HepG2 (cell line): ENCODE results near the gene LCP2. TPM values are rescaled to one million over a fixed set of nuclear protein-coding genes. Genes with fewer than 3 reads are reported as not detected.

Experiments used
- ATAC-seq: fragments of 200-7000 bp; cut with Tn5 transposase; 3 replicates; pipeline ENCODE4 v1.9.1; 2020; ENCODE audit warnings: mild to moderate bottlenecking, moderate library complexity
- BruUV-seq: library from RNA; stranded (reverse); fragments of 400-500 nt; replicated peaks from 2 replicates; lab custom pipeline; 2021; lab: Mats Ljungman, UMichigan
- CTCF ChIA-PET: fragments of 300-600 bp; formaldehyde crosslinking; extraction: SDS; loops from one replicate; lab custom pipeline; 2021; ENCODE audit warnings: low total read pairs, inconsistent platforms, low intra/inter-chr PET ratio; lab: Yijun Ruan, JAX
- POLR2A ChIA-PET: fragments of 350-600 bp; sonication (Branson Sonifier 250); formaldehyde crosslinking; loops from one replicate; lab custom pipeline; 2020; ENCODE audit warnings: antibody characterized with exemption, inconsistent platforms; lab: Yijun Ruan, JAX
- DNase-seq: peaks from one replicate; pipeline ENCODE4 v3.0.0-alpha.2; 2015; ENCODE audit warnings: low spot score
- FAIRE-seq: peaks from 3 replicates; lab custom pipeline; 2011; peaks lifted over from hg19 to GRCh38; lab: Jason Lieb, UNC
- H2AFZ ChIP-seq: one replicate; pipeline ENCODE4 v1.6.1; 2011; ENCODE audit warnings: low read length, inconsistent platforms
- H3K27ac ChIP-seq: fragments of 300-600 bp; 3 replicates; pipeline ENCODE4 v1.8.0; 2011; ENCODE audit warnings: mixed run types, mild to moderate bottlenecking, mixed read lengths, low read length, inconsistent platforms; ENCODE audit not compliant: insufficient read depth; ENCODE audit errors: extremely low read length
- H3K27me3 ChIP-seq, 2 experiments: fragments of 200-600 bp in 1 of 2; 2 replicates in 1 of 2; 3 replicates in 1 of 2; pipeline versions ENCODE4 v1.6.0 to v1.8.0; 2011; ENCODE audit warnings: low read length in 2 of 2, mild to moderate bottlenecking in 2 of 2, moderate library complexity in 2 of 2, inconsistent platforms in 1 of 2; ENCODE audit not compliant: insufficient read depth in 2 of 2, control insufficient read depth in 1 of 2
- H3K36me3 ChIP-seq, 2 experiments: fragments of 200-600 bp in 1 of 2; replicated peaks in 1 of 2; 2 replicates in 1 of 2; 3 replicates in 1 of 2; pipeline versions ENCODE4 v1.5.1 to v1.8.0; 2011; ENCODE audit warnings: low read length in 2 of 2, inconsistent platforms in 1 of 2; ENCODE audit not compliant: insufficient read depth in 2 of 2, control insufficient read depth in 1 of 2
- H3K4me1 ChIP-seq: 2 replicates; pipeline ENCODE4 v1.5.1; 2012; ENCODE audit warnings: low read length, inconsistent platforms; ENCODE audit not compliant: insufficient read depth
- H3K4me2 ChIP-seq: 2 replicates; pipeline ENCODE4 v1.6.0; 2011; ENCODE audit warnings: low read depth, low read length, inconsistent platforms
- H3K4me3 ChIP-seq, 3 experiments: fragments of 200-600 bp in 1 of 3; sonication (generic), shearing (Covaris generic) in 1 of 3; replicated peaks in 1 of 3; 2 replicates each; pipeline ENCODE4 v1.5.1; 2011 to 2016; ENCODE audit warnings: low read length in 3 of 3, inconsistent platforms in 2 of 3, low read depth in 2 of 3, mild to moderate bottlenecking in 2 of 3, control low read depth in 1 of 3, mixed read lengths in 1 of 3; ENCODE audit not compliant: insufficient read depth in 1 of 3
- H3K79me2 ChIP-seq: one replicate; pipeline ENCODE4 v1.6.1; 2011; ENCODE audit warnings: low read length, inconsistent platforms; ENCODE audit not compliant: insufficient read depth
- H3K9ac ChIP-seq: 2 replicates; pipeline ENCODE4 v1.6.0; 2011; ENCODE audit warnings: mild to moderate bottlenecking, low read depth, low read length, inconsistent platforms; ENCODE audit not compliant: insufficient read depth
- H3K9me3 ChIP-seq: 2 replicates; pipeline ENCODE4 v1.5.1; 2012; ENCODE audit warnings: mild to moderate bottlenecking, low read length
- H4K20me1 ChIP-seq: 2 replicates; pipeline ENCODE4 v1.6.0; 2011; ENCODE audit warnings: inconsistent platforms, mild to moderate bottlenecking, low read length, moderate library complexity; ENCODE audit not compliant: insufficient read depth
- DDIT3 ChIP-seq: sonication (generic); formaldehyde crosslinking; IDR thresholded peaks from 2 replicates; pipeline ENCODE4 v1.4.0; 2020; ENCODE audit warnings: mild to moderate bottlenecking, missing genetic modification reagents
- DPF2 ChIP-seq: sonication (generic); formaldehyde crosslinking; IDR thresholded peaks from 2 replicates; pipeline ENCODE4 v1.4.0; 2020; ENCODE audit warnings: mild to moderate bottlenecking, low read depth, missing genetic modification reagents, borderline replicate concordance
- FOXO1 ChIP-seq: sonication (generic); formaldehyde crosslinking; IDR thresholded peaks from 2 replicates; pipeline ENCODE4 v1.4.0; 2020; ENCODE audit warnings: missing genetic modification reagents
- HHEX ChIP-seq: IDR thresholded peaks from 2 replicates; pipeline ENCODE4 v1.6.1; 2016; ENCODE audit warnings: control low read depth
- HMGA1 ChIP-seq: sonication (generic); formaldehyde crosslinking; conservative IDR thresholded peaks from 2 replicates; pipeline ENCODE4 v1.4.0; 2020; ENCODE audit warnings: missing genetic modification reagents
- KDM5A ChIP-seq: fragments of 200-600 bp; sonication (generic); IDR thresholded peaks from 2 replicates; pipeline ENCODE4 v1.7.0; 2018; ENCODE audit warnings: antibody characterized with exemption, mild to moderate bottlenecking, low read length, borderline replicate concordance
- MEIS2 ChIP-seq: sonication (generic); formaldehyde crosslinking; IDR thresholded peaks from 2 replicates; pipeline ENCODE4 v1.9.0; 2021; ENCODE audit warnings: mild to moderate bottlenecking, missing genetic modification reagents
- NFE2L1 ChIP-seq: sonication (generic); formaldehyde crosslinking; IDR thresholded peaks from 2 replicates; pipeline ENCODE4 v1.4.0; 2020; ENCODE audit warnings: missing genetic modification reagents, mild to moderate bottlenecking, borderline replicate concordance
- TCF7 ChIP-seq: sonication (generic); IDR thresholded peaks from 2 replicates; pipeline ENCODE4 v1.6.1; 2016; ENCODE audit warnings: antibody characterized with exemption, low read depth
- THRA ChIP-seq: sonication (generic); formaldehyde crosslinking; IDR thresholded peaks from 2 replicates; pipeline ENCODE4 v1.4.0; 2020; ENCODE audit warnings: missing genetic modification reagents, borderline replicate concordance
- ZBTB33 ChIP-seq: sonication (generic); formaldehyde crosslinking; IDR thresholded peaks from 2 replicates; pipeline ENCODE4 v1.4.0; 2020; ENCODE audit warnings: missing genetic modification reagents
- ZBTB8A ChIP-seq: sonication (generic); formaldehyde crosslinking; IDR thresholded peaks from 2 replicates; pipeline ENCODE4 v1.4.0; 2020; ENCODE audit warnings: mild to moderate bottlenecking, low read depth, missing genetic modification reagents, borderline replicate concordance
- ZNF263 ChIP-seq: sonication (generic); formaldehyde crosslinking; IDR thresholded peaks from 2 replicates; pipeline ENCODE4 v1.4.0; 2020; ENCODE audit warnings: missing genetic modification reagents
- ZNF414 ChIP-seq: sonication (generic); formaldehyde crosslinking; IDR thresholded peaks from 2 replicates; pipeline ENCODE4 v1.5.0; 2020; ENCODE audit warnings: missing genetic modification reagents
- WGBS: methylation state at CpG from one replicate; pipeline ENCODE4 v1.1.6; 2017; ENCODE audit warnings: low lambda C conversion rate; 5-methylcytosine and 5-hydroxymethylcytosine counted together
- in situ Hi-C: cut with HindIII; loops from 2 replicates; pipeline ENCODE4 v1.10.0; 2017; ENCODE audit warnings: low pct_unique_long_range_greater_than_20kb; ENCODE audit not compliant: extremely low pct_ligation_motif_present
- intact Hi-C: fragments of 100-400 bp; cut with micrococcal nuclease; formaldehyde crosslinking; loops from one replicate; pipeline ENCODE4 v1.10.0; 2022; ENCODE audit not compliant: unreplicated experiment
- polyA plus RNA-seq, 8 experiments: library from polyadenylated mRNA; depleted of rRNA in 3 of 8; stranded (reverse) in 7 of 8; unstranded in 1 of 8; fragments of >200 nt; fragmentation: Illumina TruSeq in 4 of 8; extraction: Trizol in 4 of 8; gene quantifications; 2 replicates each; pipeline versions ENCODE4 v1.2.1 to v1.2.3, GENCODE V29; 2011 to 2016; ENCODE audit warnings: low read depth in 4 of 8, missing spikeins in 1 of 8, mixed read lengths in 1 of 8; ENCODE audit not compliant: insufficient read depth in 1 of 8
- total RNA-seq, 5 experiments: library from RNA; depleted of rRNA; stranded (reverse); fragments of >200 nt; fragmentation: Illumina TruSeq; extraction: Trizol; gene quantifications; 2 replicates each; pipeline ENCODE4 v1.2.3, GENCODE V29; 2016; ENCODE audit warnings: low read depth in 1 of 5
- TF ChIP-seq, protein P1 (sequence below): sonication (generic); formaldehyde crosslinking; IDR thresholded peaks from 2 replicates; pipeline ENCODE4 v1.4.0; 2020; ENCODE audit warnings: missing genetic modification reagents, borderline replicate concordance

Gene LCP2
- total and polyA plus RNA-seq, 2 of the 13 experiments (the other 11 are each of a cell fraction or from before 2014, with no cell fraction given) = not detected

- H3K9me3 ChIP-seq = peaks cover 9% of the 10 kb centered on the region
- no peak overlapping the region for H3K27ac ChIP-seq
- H3K9ac ChIP-seq = no peak overlapping the region
- TF ChIP-seq ZNF263 (CRISPR knock-in tag) = no peak
- no peak for TF ChIP-seq KDM5A
- TF ChIP-seq FOXO1 (CRISPR knock-in tag) = no peak
- TF ChIP-seq TCF7 = no peak
- TF ChIP-seq DDIT3 (CRISPR knock-in tag) = no peak
- no peak for TF ChIP-seq HMGA1 (CRISPR knock-in tag)
- no peak for TF ChIP-seq MEIS2 (CRISPR knock-in tag)
- no peak for TF ChIP-seq THRA (CRISPR knock-in tag)
- TF ChIP-seq ZBTB33 = no peak
- TF ChIP-seq NFE2L1 (CRISPR knock-in tag) = no peak
- TF ChIP-seq HHEX (CRISPR knock-in tag) = no peak
- no peak for TF ChIP-seq ZBTB8A
- TF ChIP-seq DPF2 (CRISPR knock-in tag) = no peak
- TF ChIP-seq ZNF414 (CRISPR knock-in tag) = no peak
- TF ChIP-seq, protein P1, sequence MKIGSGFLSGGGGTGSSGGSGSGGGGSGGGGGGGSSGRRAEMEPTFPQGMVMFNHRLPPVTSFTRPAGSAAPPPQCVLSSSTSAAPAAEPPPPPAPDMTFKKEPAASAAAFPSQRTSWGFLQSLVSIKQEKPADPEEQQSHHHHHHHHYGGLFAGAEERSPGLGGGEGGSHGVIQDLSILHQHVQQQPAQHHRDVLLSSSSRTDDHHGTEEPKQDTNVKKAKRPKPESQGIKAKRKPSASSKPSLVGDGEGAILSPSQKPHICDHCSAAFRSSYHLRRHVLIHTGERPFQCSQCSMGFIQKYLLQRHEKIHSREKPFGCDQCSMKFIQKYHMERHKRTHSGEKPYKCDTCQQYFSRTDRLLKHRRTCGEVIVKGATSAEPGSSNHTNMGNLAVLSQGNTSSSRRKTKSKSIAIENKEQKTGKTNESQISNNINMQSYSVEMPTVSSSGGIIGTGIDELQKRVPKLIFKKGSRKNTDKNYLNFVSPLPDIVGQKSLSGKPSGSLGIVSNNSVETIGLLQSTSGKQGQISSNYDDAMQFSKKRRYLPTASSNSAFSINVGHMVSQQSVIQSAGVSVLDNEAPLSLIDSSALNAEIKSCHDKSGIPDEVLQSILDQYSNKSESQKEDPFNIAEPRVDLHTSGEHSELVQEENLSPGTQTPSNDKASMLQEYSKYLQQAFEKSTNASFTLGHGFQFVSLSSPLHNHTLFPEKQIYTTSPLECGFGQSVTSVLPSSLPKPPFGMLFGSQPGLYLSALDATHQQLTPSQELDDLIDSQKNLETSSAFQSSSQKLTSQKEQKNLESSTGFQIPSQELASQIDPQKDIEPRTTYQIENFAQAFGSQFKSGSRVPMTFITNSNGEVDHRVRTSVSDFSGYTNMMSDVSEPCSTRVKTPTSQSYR (CRISPR knock-in tag) = no peak
- no TSS peak for BruUV-seq
- in situ Hi-C loops = no loop called here
- CTCF ChIA-PET = no interaction called here
- FAIRE-seq (no peak), DNase-seq (no peak), ATAC-seq (no peak)
- H2AFZ ChIP-seq = no peak overlapping the region
- H3K4me3 ChIP-seq = no peak overlapping the region
- H3K4me2 ChIP-seq = no peak overlapping the region
- WGBS = 0% methylated on average over 4 of the region's 6 CpGs
- no peaks in the 10 kb centered on the region for H3K79me2 ChIP-seq
- H3K27me3 ChIP-seq = peaks cover 0 to 8% of the 10 kb centered on the region in 2 experiments; a peak in 2 of 5 replicates
- POLR2A ChIA-PET = no interaction called here
- H3K36me3 ChIP-seq = no peaks in the 10 kb centered on the region
- no peaks in the 10 kb centered on the region for H4K20me1 ChIP-seq
- H3K4me1 ChIP-seq = no peaks in the 10 kb centered on the region
- intact Hi-C loops = no loop called here
Measured at GRCh38 chr5:170293273-170293672, 4.3 kb downstream of the LCP2 start.
